Panc1 (cell line): ENCODE results near the gene TSPYL1. TPM values are rescaled to one million over a fixed set of nuclear protein-coding genes. Genes with fewer than 3 reads are reported as not detected.

Experiments used
- total RNA-seq: library from RNA; stranded (reverse); gene quantifications from one replicate; pipeline ENCODE4 v1.2.1, GENCODE V29; 2021; ENCODE audit not compliant: unreplicated experiment

The TSPYL1 gene
- total RNA-seq, 1 experiment from 2014 or later, result 103 TPM

Other genes with a start within 250 kb of the TSPYL1 start
- gene FRK, start 219.0 kb downstream of the TSPYL1 start, total RNA-seq, result 2.5 TPM
- 79.1 TPM for gene NT5DC1, start 179.1 kb downstream of the TSPYL1 start, total RNA-seq
- not detected for gene COL10A1, start 153.8 kb downstream of the TSPYL1 start, total RNA-seq
- 7.6 TPM for gene TSPYL4, start 25.9 kb downstream of the TSPYL1 start, total RNA-seq
- 5.4 TPM for gene DSE, start 91.0 kb upstream of the TSPYL1 start, total RNA-seq
- not detected for gene CALHM6, start 181.4 kb upstream of the TSPYL1 start, total RNA-seq
- not detected for gene CALHM5, start 231.7 kb upstream of the TSPYL1 start, total RNA-seq